GM19372 (cell line): ENCODE measurements around the gene ELP5.

Source experiments
- ATAC-seq: cut with Tn5 transposase; IDR thresholded peaks from one replicate; pipeline ENCODE4 v1.9.1; 2021; ENCODE audit warnings: mild to moderate bottlenecking, low read depth, moderate library complexity; ENCODE audit not compliant: unreplicated experiment

The ELP5 gene

DNA sequence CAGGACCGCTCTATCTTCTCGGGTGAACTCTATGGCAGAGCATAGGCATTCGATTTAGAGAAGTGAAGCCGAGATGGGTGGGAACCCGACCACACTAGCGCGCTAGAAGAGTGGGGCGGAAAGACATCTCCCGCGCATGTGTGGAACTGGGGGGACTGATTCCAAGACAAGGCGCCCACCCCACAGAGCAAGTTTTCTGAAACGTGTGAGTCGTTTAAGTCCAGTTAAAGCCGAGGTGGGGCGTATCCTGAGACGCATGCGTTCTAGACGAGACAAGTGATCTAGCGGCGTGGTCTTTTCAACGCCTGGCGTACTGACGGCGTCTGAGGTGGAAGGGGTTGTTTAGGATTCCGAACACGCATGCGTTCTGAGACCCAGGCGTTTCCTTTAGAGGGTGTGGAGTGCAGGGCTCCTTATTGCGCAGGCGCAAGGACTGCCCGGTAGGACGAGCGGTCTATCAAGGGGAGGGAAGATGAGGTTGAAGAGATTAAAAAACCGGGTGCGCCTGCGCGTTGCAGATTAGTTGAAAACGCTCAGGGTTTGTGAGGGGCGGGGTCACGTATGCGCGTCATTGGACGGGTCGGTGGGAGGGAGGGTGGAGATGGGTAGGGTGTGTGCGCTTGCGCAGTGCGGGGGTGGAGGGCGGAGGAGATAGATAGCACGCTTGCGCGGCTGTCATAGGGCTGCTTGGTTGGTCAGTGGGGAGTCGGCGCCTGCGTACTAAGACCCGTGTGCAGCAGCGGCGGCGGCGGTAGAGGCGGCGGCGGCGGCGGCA, 55.1 kb downstream of the ELP5 start, which contains the start of gene EIF5A:
Gene EIF5A (plus strand): TSS at position 718 of the 775 bp plus-strand sequence. CDS start 2,008 bp downstream, outside the sequence.
- peak; percentile 64 for ATAC-seq

DNA sequence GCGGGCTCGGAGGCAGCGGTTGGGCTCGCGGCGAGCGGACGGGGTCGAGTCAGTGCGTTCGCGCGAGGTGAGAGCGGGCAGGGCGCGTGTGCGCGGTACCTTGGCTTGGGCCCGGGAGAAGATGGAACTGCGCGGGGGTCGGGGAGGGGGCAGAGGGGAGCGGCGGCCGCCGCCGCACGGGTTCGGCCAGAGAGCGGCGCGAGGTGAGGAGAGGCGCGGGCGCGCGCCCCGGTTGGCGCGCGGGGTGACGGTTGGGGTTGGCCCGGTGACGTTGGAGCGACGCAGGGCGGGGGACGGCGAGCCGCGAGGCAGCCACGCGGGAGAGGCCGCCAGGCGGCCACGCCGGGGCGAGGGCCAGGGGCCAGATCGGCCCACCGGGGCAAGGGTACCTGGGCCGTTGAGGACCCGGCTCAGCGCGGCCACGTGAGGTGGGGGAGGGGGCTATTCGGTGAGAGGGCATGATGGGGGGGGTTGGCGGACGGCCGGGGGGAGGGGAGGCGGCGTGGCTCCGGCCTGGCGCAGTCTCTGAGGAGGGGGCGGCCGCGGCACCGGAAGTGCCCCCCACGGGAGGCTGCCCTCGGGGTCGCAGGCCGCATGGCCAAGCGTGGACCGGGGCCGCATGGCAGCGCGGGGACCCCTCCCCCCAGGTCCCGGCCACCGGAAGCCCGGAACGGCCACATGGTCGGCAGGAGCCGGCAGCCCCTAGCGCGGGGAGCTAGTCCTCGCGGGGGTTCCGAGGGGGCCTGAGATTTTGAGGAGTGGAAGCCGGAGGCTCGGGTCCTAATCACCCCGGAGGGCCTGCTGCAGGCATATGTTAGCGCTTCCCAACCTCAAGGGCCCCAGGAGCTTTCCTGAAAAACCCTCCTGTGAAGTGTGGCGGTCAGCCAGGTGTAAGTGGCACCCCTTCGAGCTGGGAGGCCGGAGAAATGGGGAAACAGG, 55.9 kb downstream of the ELP5 start:
- ATAC-seq: no peak

DNA sequence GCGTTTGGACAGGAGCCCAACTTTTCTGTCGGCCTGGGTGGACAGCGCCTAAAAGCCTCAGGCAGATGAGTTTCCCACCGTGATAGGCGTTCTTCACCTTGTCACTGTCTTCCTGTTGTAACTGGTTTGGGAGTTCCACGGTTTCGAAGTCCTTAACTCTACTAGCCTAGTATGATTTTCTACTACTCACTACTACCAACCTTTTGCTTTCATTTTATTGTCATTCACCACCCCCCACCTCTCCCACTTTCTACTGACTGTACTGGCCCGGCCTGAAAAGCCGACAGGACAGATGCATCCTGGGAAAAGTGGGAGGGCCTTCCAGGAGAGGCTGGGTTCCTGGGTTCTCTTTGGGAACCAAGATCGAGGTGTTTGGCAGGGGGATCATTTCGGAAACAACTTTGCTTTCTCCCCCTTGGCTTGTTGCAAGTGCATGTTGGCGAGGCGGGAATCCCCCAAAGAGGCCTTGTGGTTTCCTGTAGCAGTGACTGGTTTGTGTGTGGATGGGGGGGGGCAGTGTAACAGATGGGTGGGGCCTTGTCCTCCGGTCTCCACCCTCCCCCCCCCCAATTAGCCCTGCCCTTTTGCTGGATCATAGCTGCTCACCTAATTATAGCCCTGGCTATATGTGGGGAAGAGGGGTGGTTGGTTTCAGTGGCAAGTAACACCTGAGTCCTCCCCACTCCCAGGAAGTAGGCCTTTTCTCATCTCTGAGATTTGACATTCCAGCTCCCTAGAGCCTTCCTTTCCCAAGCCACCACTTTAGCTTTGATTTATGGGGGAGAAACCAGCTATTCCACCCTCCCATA, 56.8 kb downstream of the ELP5 start:
- no peak for ATAC-seq
